Loucy (cell line): ENCODE measurements around the gene CAPN7.

Source experiments
- CTCF ChIP-seq: fragments of 200-600 bp; sonication (generic); conservative IDR thresholded peaks from 2 replicates; pipeline ENCODE4 v1.5.1; 2014; ENCODE audit warnings: mild to moderate bottlenecking, antibody characterized with exemption, low read length
- EZH2phosphoT487 ChIP-seq: fragments of 200-600 bp; IDR thresholded peaks from 2 replicates; pipeline ENCODE4 v1.6.1; 2018; ENCODE audit warnings: antibody characterized with exemption, mild to moderate bottlenecking, moderate library complexity, borderline replicate concordance

GRCh38 chr3:15181963-15182362, 24.1 kb upstream of the CAPN7 start:
- TF ChIP-seq EZH2phosphoT487 (no peak), CTCF (no peak)
